Measurements from ENCODE around the gene SCMH1. TPM values are rescaled to one million over a fixed set of nuclear protein-coding genes. Genes with fewer than 3 reads are reported as not detected.

SCMH1 gene
- total RNA-seq, 1 donor from 2014 or later: 5.0 TPM

DNA sequence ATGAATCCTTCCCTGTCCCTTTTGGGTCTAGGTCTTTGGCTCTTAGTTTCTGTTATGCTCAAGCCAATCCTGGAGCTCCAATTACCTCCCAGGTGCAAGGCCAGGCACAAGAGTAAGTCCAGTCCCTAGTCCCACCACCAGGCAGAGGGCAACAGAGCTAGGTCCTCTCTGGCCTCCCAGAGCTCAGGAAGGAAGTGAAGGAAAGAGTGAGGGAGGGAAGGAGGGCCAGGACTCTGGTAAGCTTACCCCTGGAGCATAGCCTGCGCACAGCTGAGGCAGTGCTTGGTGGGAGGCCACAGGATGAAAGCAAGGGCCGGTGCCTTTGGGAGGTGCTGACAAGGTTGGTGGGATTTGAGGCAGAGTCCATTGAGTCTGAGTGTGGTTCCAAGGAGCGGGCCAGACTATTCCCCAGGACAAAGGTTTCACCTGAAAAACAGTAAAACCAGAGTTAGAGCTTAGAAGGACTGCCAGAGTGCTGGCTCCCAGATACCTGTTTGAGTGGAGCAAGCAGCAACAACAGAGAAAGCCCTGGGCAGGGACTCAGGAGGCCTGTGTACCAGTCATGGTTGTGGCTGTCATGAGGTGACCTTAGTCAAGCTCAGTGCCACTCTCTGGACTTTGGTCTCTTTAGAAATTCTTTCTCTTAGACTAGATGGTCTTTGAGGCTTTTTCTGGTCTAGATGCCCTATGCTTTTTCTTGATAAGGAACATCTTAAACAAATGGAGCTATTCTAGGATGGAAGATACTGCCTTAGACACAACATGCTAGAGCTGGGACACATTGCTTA, 204.8 kb downstream of the SCMH1 start:
- TF ChIP-seq, protein P1, sequence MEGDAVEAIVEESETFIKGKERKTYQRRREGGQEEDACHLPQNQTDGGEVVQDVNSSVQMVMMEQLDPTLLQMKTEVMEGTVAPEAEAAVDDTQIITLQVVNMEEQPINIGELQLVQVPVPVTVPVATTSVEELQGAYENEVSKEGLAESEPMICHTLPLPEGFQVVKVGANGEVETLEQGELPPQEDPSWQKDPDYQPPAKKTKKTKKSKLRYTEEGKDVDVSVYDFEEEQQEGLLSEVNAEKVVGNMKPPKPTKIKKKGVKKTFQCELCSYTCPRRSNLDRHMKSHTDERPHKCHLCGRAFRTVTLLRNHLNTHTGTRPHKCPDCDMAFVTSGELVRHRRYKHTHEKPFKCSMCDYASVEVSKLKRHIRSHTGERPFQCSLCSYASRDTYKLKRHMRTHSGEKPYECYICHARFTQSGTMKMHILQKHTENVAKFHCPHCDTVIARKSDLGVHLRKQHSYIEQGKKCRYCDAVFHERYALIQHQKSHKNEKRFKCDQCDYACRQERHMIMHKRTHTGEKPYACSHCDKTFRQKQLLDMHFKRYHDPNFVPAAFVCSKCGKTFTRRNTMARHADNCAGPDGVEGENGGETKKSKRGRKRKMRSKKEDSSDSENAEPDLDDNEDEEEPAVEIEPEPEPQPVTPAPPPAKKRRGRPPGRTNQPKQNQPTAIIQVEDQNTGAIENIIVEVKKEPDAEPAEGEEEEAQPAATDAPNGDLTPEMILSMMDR (IDR thresholded peaks at IDR 0.05; ENCODE audit: insufficient read depth, low read length, severe bottlenecking): no peak
- no peak for FAIRE-seq
- no peaks in the 10 kb centered on the region for H3K27me3 ChIP-seq (ENCODE audit: control insufficient read depth, insufficient read depth, low read length)
- H3K4me3 ChIP-seq (ENCODE audit: low read depth, low read length): no peak overlapping the region
- DNase-seq (ENCODE audit: low read depth): no peak
- H3K36me3 ChIP-seq (ENCODE audit: control insufficient read depth, insufficient read depth, low read length): peaks cover 12% of the 10 kb centered on the region

DNA sequence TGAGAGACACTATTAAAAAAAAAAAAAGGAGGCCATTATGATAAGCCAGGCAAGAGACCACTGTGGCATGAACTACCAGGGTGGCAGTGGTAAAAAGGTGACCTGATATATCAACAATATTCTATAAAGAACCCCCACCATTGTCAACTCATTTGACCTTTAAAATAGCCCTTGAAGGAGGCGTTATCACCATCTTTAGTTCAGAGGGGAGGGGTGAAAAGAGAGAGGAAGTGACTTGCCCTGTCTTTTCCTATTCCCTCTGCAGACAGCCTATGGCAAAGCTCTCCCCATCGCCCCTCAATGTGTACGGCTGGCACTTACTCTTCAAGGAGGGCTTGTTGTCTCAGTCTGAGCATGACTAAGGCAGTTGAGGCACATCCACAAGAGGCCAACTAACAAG, 208.8 kb downstream of the SCMH1 start:
- Histone ChIP-seq H3K36me3 (ENCODE audit: control insufficient read depth, insufficient read depth, low read length) (peaks cover 13% of the 10 kb centered on the region), H3K27me3 (ENCODE audit: control insufficient read depth, insufficient read depth, low read length) (no peaks in the 10 kb centered on the region), H3K4me3 (ENCODE audit: low read depth, low read length) (no peak overlapping the region)
- TF ChIP-seq, protein P1 (IDR thresholded peaks at IDR 0.05; ENCODE audit: insufficient read depth, low read length, severe bottlenecking): no peak
- DNase-seq (ENCODE audit: low read depth) (no peak), FAIRE-seq (no peak)

DNA sequence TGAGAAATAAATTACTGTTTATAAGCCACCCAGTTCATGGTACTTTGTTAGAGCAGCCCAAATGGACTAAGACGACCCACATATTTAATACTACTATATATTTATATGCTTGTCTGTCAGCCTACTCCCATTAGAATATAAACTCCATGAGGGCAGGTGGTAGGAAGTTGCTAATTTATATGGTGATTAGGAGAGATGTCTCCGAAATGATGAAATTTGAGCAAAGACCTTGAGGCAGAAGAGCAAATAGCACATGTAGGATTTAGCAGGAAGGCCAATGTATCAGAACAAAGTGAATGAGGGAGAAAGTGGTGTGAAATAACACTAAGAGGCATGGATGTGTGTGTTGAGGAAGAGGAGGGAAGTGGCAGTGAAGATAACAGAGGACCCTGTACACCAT, 210.0 kb downstream of the SCMH1 start:
- H3K36me3 ChIP-seq (ENCODE audit: control insufficient read depth, insufficient read depth, low read length): peaks cover 15% of the 10 kb centered on the region
- TF ChIP-seq, protein P1 (IDR thresholded peaks at IDR 0.05; ENCODE audit: insufficient read depth, low read length, severe bottlenecking): no peak
- H3K4me3 ChIP-seq (ENCODE audit: low read depth, low read length): no peak overlapping the region
- no peak for FAIRE-seq
- H3K27me3 ChIP-seq (ENCODE audit: control insufficient read depth, insufficient read depth, low read length): no peaks in the 10 kb centered on the region
- DNase-seq (ENCODE audit: low read depth): no peak

DNA sequence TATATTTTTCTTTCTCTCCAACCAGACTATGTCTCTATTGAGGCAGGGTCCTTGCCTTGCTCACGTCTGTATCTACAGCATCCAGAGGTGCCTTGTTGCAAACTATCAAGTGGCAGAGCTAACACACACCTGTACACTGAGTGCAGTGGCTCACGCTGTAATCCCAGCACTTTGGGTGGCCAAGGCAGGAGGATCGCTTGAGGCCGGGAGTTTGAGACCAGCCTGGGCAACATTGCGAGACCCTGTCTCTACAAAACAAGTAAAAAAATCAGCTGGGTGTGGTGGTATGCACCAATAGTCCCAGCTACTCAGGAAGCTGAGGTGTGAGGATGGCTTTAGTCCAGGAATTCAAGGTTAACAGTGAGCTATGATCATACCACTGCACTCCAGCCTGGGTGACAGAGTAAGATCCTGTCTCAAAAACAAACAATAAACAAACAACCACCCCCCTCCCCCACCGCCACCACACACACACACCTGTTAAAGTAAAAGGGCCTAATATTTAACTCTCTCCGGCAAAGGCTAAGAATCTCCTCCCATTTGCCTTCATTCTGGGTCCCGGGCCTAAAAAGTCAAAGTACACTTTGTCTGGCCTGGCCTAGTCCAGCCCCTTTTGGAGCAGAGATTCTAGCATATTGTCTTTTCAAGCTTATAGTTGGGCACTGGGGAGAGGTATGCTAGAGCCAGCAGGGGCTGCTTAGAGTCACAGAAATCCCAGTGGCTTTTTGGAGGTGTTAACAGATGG, 211.1 kb downstream of the SCMH1 start:
- no peak for DNase-seq (ENCODE audit: low read depth)
- peaks cover 12% of the 10 kb centered on the region for H3K36me3 ChIP-seq (ENCODE audit: control insufficient read depth, insufficient read depth, low read length)
- H3K27me3 ChIP-seq (ENCODE audit: control insufficient read depth, insufficient read depth, low read length): no peaks in the 10 kb centered on the region
- no peak overlapping the region for H3K4me3 ChIP-seq (ENCODE audit: low read depth, low read length)
- TF ChIP-seq, protein P1 (IDR thresholded peaks at IDR 0.05; ENCODE audit: insufficient read depth, low read length, severe bottlenecking): no peak
- no peak for FAIRE-seq

DNA sequence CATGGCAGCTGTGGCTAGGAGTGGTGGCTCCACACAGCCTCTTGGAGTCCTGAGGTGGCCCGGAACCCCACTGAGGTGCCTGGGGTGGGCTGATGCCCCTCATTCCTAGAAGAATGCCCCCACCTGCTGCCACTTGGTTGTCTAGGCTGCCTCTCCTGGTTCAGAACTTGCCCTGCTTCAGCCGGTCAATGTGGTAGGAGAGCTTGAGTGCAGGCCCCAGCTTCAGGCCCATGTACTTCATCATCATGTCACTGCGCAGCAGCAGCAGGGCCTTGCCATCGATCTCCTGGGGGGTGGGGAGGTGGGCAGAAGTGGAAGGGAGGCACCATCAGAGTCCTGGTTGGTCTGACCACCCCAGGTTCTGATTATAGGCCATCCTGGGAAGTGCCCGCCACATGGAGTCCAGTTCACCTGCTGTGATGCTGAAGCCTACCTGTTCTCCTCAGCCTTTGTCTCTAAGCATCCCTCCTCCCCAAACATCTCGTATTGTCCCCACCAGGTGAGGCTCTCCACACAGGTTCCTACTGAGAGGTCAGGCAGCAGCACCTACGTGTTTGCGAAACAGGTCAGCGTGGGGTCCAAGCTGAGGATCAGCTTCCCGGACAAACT, 214.0 kb downstream of the SCMH1 start:
- H3K36me3 ChIP-seq (ENCODE audit: control insufficient read depth, insufficient read depth, low read length): peaks cover 10% of the 10 kb centered on the region
- FAIRE-seq: peak; percentile 43
- no peak for DNase-seq (ENCODE audit: low read depth)
- TF ChIP-seq, protein P1 (IDR thresholded peaks at IDR 0.05; ENCODE audit: insufficient read depth, low read length, severe bottlenecking): no peak
- H3K27me3 ChIP-seq (ENCODE audit: control insufficient read depth, insufficient read depth, low read length): no peaks in the 10 kb centered on the region
- no peak overlapping the region for H3K4me3 ChIP-seq (ENCODE audit: low read depth, low read length)
